Measurements from ENCODE around the gene CDH24. TPM values are rescaled to one million over a fixed set of nuclear protein-coding genes. Genes with fewer than 3 reads are reported as not detected.

Gene CDH24
- total and polyA plus RNA-seq, 2 experiments from 2014 or later, result 4.4 to 17.8 TPM

- no peak for TF ChIP-seq NANOG (IDR thresholded peaks at IDR 0.05; ENCODE audit: borderline replicate concordance)
- ATAC-seq (no peak), DNase-seq (ENCODE audit: low spot score) (no peak)
- Mint-ChIP-seq H3K9me3 (no peaks in the 10 kb centered on the region; the same call in 2 of the 3 replicates), H3K36me3 (ENCODE audit: low read depth) (peaks cover 20% of the 10 kb centered on the region), H3K4me1 (peaks cover 13% of the 10 kb centered on the region), H3K27ac (no peak overlapping the region), H3K4me3 (no peak overlapping the region), H3K27me3 (ENCODE audit: insufficient read depth, low read depth, poor library complexity) (peaks cover 7% of the 10 kb centered on the region)
- no peak overlapping the region for H3K27ac ChIP-seq (ENCODE audit: low read depth)
- H2AFZ ChIP-seq, result no peak overlapping the region
- H3K4me1 ChIP-seq (ENCODE audit: insufficient read depth), result peaks cover 11% of the 10 kb centered on the region; the same call in 1 of the 2 replicates
- no peaks in the 10 kb centered on the region for H3K79me2 ChIP-seq (replicated peaks; ENCODE audit: insufficient read depth)
- H3K36me3 ChIP-seq (ENCODE audit: insufficient read depth), result no peaks in the 10 kb centered on the region
- H4K20me1 ChIP-seq (replicated peaks; ENCODE audit: insufficient read depth), result no peaks in the 10 kb centered on the region
- no peaks in the 10 kb centered on the region; the same call in 1 of the 2 replicates for H3F3A ChIP-seq (replicated peaks; ENCODE audit: low read depth)
- H3K4me2 ChIP-seq, result no peak overlapping the region
- peaks cover 4% of the 10 kb centered on the region; the same call in 1 of the 2 replicates for H3K27me3 ChIP-seq (ENCODE audit: insufficient read depth)
- H3K4me3 ChIP-seq, result no peak overlapping the region
- no peaks in the 10 kb centered on the region for H3K9me2 ChIP-seq (ENCODE audit: insufficient read depth)
These were observed 4.6 kb downstream of the CDH24 start for GRCh38 chr14:23052671-23053070.

- H4K20me1 ChIP-seq (replicated peaks; ENCODE audit: insufficient read depth), result no peaks in the 10 kb centered on the region
- DNase-seq (ENCODE audit: low spot score), result peak; percentile 61
- H3K36me3 ChIP-seq (ENCODE audit: insufficient read depth), result no peaks in the 10 kb centered on the region
- no peaks in the 10 kb centered on the region for H3K9me2 ChIP-seq (ENCODE audit: insufficient read depth)
- peaks cover 7% of the 10 kb centered on the region for H3K27me3 Mint-ChIP-seq (ENCODE audit: insufficient read depth, low read depth, poor library complexity)
- H3K9me3 Mint-ChIP-seq, result no peaks in the 10 kb centered on the region; the same call in 2 of the 3 replicates
- H3K27ac Mint-ChIP-seq, result no peak overlapping the region
- no peak overlapping the region for H3K4me2 ChIP-seq
- peaks cover 25% of the 10 kb centered on the region for H3K36me3 Mint-ChIP-seq (ENCODE audit: low read depth)
- H3K79me2 ChIP-seq (replicated peaks; ENCODE audit: insufficient read depth), result no peaks in the 10 kb centered on the region
- peak; percentile 40 to 86 for TF ChIP-seq CTCF (conservative IDR thresholded peaks at IDR 0.05; ENCODE audit: low read depth in 2 of 2)
- no peak for TF ChIP-seq EZH2phosphoT487 (IDR thresholded peaks at IDR 0.05; ENCODE audit: unreplicated experiment)
- ATAC-seq, result peak; percentile 39
- H3K4me1 Mint-ChIP-seq, result peaks cover 17% of the 10 kb centered on the region
- no peak overlapping the region for H3K27ac ChIP-seq (ENCODE audit: low read depth)
- H3K27me3 ChIP-seq (ENCODE audit: insufficient read depth), result peaks cover 4% of the 10 kb centered on the region; the same call in 1 of the 2 replicates
- H3K4me1 ChIP-seq (ENCODE audit: insufficient read depth), result peaks cover 11% of the 10 kb centered on the region; the same call in 1 of the 2 replicates
- no peak overlapping the region for H3K4me3 Mint-ChIP-seq
- no peak overlapping the region for H3K4me3 ChIP-seq
- no peak overlapping the region for H2AFZ ChIP-seq
- H3F3A ChIP-seq (replicated peaks; ENCODE audit: low read depth), result no peaks in the 10 kb centered on the region; the same call in 1 of the 2 replicates
These were observed 5.1 kb downstream of the CDH24 start for GRCh38 chr14:23052182-23052623.

DNA sequence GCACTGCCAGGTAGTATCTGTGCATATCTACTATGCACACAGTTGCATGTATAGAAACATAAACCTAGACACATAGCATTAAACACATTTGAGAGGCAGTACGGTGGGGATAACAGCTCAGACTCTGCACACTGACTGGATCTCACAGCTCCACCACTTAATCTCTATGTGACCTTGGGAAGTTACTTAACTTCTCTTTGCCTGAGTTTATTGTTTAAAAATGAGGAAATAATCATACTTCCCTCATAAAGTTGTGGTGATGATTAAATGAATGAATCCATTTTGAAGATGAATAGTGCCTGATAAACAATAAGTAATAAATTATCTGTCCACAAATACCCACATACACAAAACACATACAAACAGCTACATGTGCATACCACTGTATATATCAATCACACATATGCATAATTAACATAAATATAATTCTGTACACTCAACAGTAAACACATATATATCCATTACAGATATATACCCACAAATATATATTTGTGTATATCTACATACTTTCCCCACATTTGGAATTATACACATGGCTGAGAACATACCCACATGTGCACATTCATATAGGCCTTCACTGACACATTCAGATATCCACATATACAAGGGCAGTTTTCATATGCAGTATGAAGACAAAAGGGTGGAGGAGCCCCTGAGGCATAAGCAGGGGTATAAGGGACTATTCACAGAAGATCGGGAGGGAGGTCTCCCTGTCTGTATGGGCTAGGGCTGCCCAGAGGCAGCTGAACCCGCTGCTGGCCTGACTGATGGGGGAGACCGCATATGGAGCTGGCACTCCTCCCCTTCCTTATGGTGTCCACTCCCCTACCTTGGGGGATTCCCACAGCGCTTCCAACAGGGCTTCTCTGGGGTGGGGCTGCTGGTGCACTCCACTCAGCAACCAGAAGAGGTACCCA is 5.9 kb downstream of the CDH24 start:
- H3K36me3 ChIP-seq (ENCODE audit: insufficient read depth), result no peaks in the 10 kb centered on the region
- no peaks in the 10 kb centered on the region for H3K27me3 ChIP-seq (ENCODE audit: insufficient read depth)
- H3K27ac ChIP-seq (ENCODE audit: low read depth), result no peak overlapping the region
- ATAC-seq (no peak), DNase-seq (ENCODE audit: low spot score) (no peak)
- peaks cover 6% of the 10 kb centered on the region; the same call in 1 of the 2 replicates for H3K4me1 ChIP-seq (ENCODE audit: insufficient read depth)
- peaks cover 25% of the 10 kb centered on the region for H3K36me3 Mint-ChIP-seq (ENCODE audit: low read depth)
- H3K4me1 Mint-ChIP-seq, result peaks cover 19% of the 10 kb centered on the region
- H2AFZ ChIP-seq, result no peak overlapping the region
- H4K20me1 ChIP-seq (replicated peaks; ENCODE audit: insufficient read depth), result no peaks in the 10 kb centered on the region
- no peaks in the 10 kb centered on the region for H3K9me2 ChIP-seq (ENCODE audit: insufficient read depth)
- H3K79me2 ChIP-seq (replicated peaks; ENCODE audit: insufficient read depth), result no peaks in the 10 kb centered on the region
- H3F3A ChIP-seq (replicated peaks; ENCODE audit: low read depth), result no peaks in the 10 kb centered on the region; the same call in 1 of the 2 replicates
- H3K4me3 Mint-ChIP-seq, result no peak overlapping the region; the same call in 2 of the 3 replicates
- no peak overlapping the region for H3K27ac Mint-ChIP-seq
- peaks cover 11% of the 10 kb centered on the region for H3K27me3 Mint-ChIP-seq (ENCODE audit: insufficient read depth, low read depth, poor library complexity)
- H3K4me3 ChIP-seq, result no peak overlapping the region
- no peaks in the 10 kb centered on the region; the same call in 2 of the 3 replicates for H3K9me3 Mint-ChIP-seq
- H3K4me2 ChIP-seq, result no peak overlapping the region
- TF ChIP-seq POLR2AphosphoS5 (IDR thresholded peaks at IDR 0.05; ENCODE audit: low read depth) (no peak), JUNB (IDR thresholded peaks at IDR 0.05; ENCODE audit: unreplicated experiment) (no peak), ZNF331 (CRISPR knock-in tag; IDR thresholded peaks at IDR 0.05; ENCODE audit: low read depth) (no peak)
- TF ChIP-seq, protein P1, sequence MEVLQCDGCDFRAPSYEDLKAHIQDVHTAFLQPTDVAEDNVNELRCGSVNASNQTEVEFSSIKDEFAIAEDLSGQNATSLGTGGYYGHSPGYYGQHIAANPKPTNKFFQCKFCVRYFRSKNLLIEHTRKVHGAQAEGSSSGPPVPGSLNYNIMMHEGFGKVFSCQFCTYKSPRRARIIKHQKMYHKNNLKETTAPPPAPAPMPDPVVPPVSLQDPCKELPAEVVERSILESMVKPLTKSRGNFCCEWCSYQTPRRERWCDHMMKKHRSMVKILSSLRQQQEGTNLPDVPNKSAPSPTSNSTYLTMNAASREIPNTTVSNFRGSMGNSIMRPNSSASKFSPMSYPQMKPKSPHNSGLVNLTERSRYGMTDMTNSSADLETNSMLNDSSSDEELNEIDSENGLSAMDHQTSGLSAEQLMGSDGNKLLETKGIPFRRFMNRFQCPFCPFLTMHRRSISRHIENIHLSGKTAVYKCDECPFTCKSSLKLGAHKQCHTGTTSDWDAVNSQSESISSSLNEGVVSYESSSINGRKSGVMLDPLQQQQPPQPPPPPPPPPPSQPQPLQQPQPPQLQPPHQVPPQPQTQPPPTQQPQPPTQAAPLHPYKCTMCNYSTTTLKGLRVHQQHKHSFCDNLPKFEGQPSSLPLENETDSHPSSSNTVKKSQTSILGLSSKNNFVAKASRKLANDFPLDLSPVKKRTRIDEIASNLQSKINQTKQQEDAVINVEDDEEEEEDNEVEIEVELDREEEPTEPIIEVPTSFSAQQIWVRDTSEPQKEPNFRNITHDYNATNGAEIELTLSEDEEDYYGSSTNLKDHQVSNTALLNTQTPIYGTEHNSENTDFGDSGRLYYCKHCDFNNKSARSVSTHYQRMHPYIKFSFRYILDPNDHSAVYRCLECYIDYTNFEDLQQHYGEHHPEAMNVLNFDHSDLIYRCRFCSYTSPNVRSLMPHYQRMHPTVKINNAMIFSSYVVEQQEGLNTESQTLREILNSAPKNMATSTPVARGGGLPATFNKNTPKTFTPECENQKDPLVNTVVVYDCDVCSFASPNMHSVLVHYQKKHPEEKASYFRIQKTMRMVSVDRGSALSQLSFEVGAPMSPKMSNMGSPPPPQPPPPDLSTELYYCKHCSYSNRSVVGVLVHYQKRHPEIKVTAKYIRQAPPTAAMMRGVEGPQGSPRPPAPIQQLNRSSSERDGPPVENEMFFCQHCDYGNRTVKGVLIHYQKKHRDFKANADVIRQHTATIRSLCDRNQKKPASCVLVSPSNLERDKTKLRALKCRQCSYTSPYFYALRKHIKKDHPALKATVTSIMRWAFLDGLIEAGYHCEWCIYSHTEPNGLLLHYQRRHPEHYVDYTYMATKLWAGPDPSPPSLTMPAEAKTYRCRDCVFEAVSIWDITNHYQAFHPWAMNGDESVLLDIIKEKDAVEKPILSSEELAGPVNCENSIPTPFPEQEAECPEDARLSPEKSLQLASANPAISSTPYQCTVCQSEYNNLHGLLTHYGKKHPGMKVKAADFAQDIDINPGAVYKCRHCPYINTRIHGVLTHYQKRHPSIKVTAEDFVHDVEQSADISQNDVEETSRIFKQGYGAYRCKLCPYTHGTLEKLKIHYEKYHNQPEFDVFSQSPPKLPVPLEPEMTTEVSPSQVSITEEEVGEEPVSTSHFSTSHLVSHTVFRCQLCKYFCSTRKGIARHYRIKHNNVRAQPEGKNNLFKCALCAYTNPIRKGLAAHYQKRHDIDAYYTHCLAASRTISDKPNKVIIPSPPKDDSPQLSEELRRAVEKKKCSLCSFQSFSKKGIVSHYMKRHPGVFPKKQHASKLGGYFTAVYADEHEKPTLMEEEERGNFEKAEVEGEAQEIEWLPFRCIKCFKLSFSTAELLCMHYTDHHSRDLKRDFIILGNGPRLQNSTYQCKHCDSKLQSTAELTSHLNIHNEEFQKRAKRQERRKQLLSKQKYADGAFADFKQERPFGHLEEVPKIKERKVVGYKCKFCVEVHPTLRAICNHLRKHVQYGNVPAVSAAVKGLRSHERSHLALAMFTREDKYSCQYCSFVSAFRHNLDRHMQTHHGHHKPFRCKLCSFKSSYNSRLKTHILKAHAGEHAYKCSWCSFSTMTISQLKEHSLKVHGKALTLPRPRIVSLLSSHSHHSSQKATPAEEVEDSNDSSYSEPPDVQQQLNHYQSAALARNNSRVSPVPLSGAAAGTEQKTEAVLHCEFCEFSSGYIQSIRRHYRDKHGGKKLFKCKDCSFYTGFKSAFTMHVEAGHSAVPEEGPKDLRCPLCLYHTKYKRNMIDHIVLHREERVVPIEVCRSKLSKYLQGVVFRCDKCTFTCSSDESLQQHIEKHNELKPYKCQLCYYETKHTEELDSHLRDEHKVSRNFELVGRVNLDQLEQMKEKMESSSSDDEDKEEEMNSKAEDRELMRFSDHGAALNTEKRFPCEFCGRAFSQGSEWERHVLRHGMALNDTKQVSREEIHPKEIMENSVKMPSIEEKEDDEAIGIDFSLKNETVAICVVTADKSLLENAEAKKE (CRISPR knock-in tag; IDR thresholded peaks at IDR 0.05), result no peak
